Measurements from ENCODE around the gene WDR76. TPM values are rescaled to one million over a fixed set of nuclear protein-coding genes. Genes with fewer than 3 reads are reported as not detected.

WDR76 gene
- total RNA-seq, 2 experiments from 2014 or later = 126 to 170 TPM

GRCh38 chr15:43896543-43896942 is 69.7 kb downstream of the WDR76 start:
- no peak overlapping the region for H3K4me3 ChIP-seq (ENCODE audit: low read depth, low read length, poor library complexity, severe bottlenecking)
- intact Hi-C loops (cut with micrococcal nuclease; ENCODE audit: unreplicated experiment) = no loop called here
- TF ChIP-seq, protein P1, sequence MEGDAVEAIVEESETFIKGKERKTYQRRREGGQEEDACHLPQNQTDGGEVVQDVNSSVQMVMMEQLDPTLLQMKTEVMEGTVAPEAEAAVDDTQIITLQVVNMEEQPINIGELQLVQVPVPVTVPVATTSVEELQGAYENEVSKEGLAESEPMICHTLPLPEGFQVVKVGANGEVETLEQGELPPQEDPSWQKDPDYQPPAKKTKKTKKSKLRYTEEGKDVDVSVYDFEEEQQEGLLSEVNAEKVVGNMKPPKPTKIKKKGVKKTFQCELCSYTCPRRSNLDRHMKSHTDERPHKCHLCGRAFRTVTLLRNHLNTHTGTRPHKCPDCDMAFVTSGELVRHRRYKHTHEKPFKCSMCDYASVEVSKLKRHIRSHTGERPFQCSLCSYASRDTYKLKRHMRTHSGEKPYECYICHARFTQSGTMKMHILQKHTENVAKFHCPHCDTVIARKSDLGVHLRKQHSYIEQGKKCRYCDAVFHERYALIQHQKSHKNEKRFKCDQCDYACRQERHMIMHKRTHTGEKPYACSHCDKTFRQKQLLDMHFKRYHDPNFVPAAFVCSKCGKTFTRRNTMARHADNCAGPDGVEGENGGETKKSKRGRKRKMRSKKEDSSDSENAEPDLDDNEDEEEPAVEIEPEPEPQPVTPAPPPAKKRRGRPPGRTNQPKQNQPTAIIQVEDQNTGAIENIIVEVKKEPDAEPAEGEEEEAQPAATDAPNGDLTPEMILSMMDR (conservative IDR thresholded peaks at IDR 0.05; ENCODE audit: low read length) = no peak
- no peak for TF ChIP-seq EZH2phosphoT487 (IDR thresholded peaks at IDR 0.05; ENCODE audit: borderline replicate concordance, low read depth, low read length)
- no peaks in the 10 kb centered on the region for H3K9me2 ChIP-seq (ENCODE audit: insufficient read depth, low read length)
- H4K20me1 ChIP-seq (ENCODE audit: insufficient read depth, low read length) = no peaks in the 10 kb centered on the region
- DNase-seq (ENCODE audit: low spot score) = no peak
- ChIA-PET CTCF (ENCODE audit: unreplicated experiment) (no interaction called here), POLR2A (interaction anchor here (0.7 kb wide), 1 partner anchor 1122 kb away, joined by 5 read pairs; no protein-coding TSS in a partner anchor)
- no peak overlapping the region for H3K4me2 ChIP-seq (ENCODE audit: low read length)
- no peaks in the 10 kb centered on the region for H3K4me1 ChIP-seq (ENCODE audit: insufficient read depth, low read length, poor library complexity, severe bottlenecking)
- no peaks in the 10 kb centered on the region for H3K79me2 ChIP-seq (ENCODE audit: insufficient read depth, low read depth, low read length)
- no peak overlapping the region for H2AFZ ChIP-seq (ENCODE audit: low read length)
- BruUV-seq (replicated peaks) = no TSS peak
- H3K27ac ChIP-seq (ENCODE audit: low read depth, low read length, poor library complexity, severe bottlenecking) = no peak overlapping the region
- H3K36me3 ChIP-seq (ENCODE audit: insufficient read depth, low read length) = peaks cover 18% of the 10 kb centered on the region
- H3K9me3 ChIP-seq (ENCODE audit: low read length) = no peaks in the 10 kb centered on the region

- H3K4me1 ChIP-seq (ENCODE audit: insufficient read depth, low read length, poor library complexity, severe bottlenecking) = peaks cover under 1% of the 10 kb centered on the region
- H3K79me2 ChIP-seq (ENCODE audit: insufficient read depth, low read depth, low read length) = no peaks in the 10 kb centered on the region
- TF ChIP-seq, protein P1 (conservative IDR thresholded peaks at IDR 0.05; ENCODE audit: low read length) = no peak
- no peak for TF ChIP-seq EZH2phosphoT487 (IDR thresholded peaks at IDR 0.05; ENCODE audit: borderline replicate concordance, low read depth, low read length)
- no peaks in the 10 kb centered on the region for H3K9me2 ChIP-seq (ENCODE audit: insufficient read depth, low read length)
- no peak overlapping the region for H2AFZ ChIP-seq (ENCODE audit: low read length)
- no peaks in the 10 kb centered on the region for H3K9me3 ChIP-seq (ENCODE audit: low read length)
- intact Hi-C loops (cut with micrococcal nuclease; ENCODE audit: unreplicated experiment) = no loop called here
- POLR2A ChIA-PET = no interaction called here
- no peak overlapping the region for H3K27ac ChIP-seq (ENCODE audit: low read depth, low read length, poor library complexity, severe bottlenecking)
- H3K4me2 ChIP-seq (ENCODE audit: low read length) = no peak overlapping the region
- H3K36me3 ChIP-seq (ENCODE audit: insufficient read depth, low read length) = peaks cover 8% of the 10 kb centered on the region; the same call in 1 of the 2 replicates
- BruUV-seq (replicated peaks) = no TSS peak
- no peak overlapping the region for H3K4me3 ChIP-seq (ENCODE audit: low read depth, low read length, poor library complexity, severe bottlenecking)
- DNase-seq (ENCODE audit: low spot score) = no peak
- CTCF ChIA-PET (ENCODE audit: unreplicated experiment) = no interaction called here
- H4K20me1 ChIP-seq (ENCODE audit: insufficient read depth, low read length) = no peaks in the 10 kb centered on the region
Observed at GRCh38 chr15:43898891-43899290, 72.1 kb downstream of the WDR76 start.

DNA sequence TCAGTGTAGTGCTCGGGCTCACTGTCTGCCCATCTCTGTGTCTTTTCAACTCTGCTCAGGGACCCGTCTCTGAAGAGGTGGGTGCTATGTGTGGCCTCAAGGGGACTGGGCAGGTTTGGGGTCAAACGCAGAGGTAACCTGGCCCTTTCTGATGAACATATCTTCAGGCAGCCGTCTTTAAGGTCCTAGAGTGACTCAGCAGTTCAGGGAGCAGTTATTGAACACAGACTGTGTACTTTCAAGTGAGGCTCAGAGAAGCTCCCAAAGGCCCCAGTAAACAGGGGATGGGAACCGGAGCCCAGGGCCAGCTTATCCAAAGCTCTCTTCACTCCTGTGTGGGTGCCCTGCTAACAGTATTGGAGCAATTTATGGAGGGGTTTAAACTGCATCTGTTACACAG is 73.1 kb downstream of the WDR76 start:
- H3K36me3 ChIP-seq (ENCODE audit: insufficient read depth, low read length) = peaks cover 4% of the 10 kb centered on the region; the same call in 1 of the 2 replicates
- no peaks in the 10 kb centered on the region for H3K9me3 ChIP-seq (ENCODE audit: low read length)
- H3K4me1 ChIP-seq (ENCODE audit: insufficient read depth, low read length, poor library complexity, severe bottlenecking) = peaks cover 3% of the 10 kb centered on the region
- H4K20me1 ChIP-seq (ENCODE audit: insufficient read depth, low read length) = no peaks in the 10 kb centered on the region
- H3K4me2 ChIP-seq (ENCODE audit: low read length) = no peak overlapping the region
- no peak for TF ChIP-seq EZH2phosphoT487 (IDR thresholded peaks at IDR 0.05; ENCODE audit: borderline replicate concordance, low read depth, low read length)
- TF ChIP-seq, protein P1 (conservative IDR thresholded peaks at IDR 0.05; ENCODE audit: low read length) = no peak
- H3K9me2 ChIP-seq (ENCODE audit: insufficient read depth, low read length) = no peaks in the 10 kb centered on the region
- no peak overlapping the region for H2AFZ ChIP-seq (ENCODE audit: low read length)
- H3K79me2 ChIP-seq (ENCODE audit: insufficient read depth, low read depth, low read length) = no peaks in the 10 kb centered on the region
- BruUV-seq (replicated peaks) = no TSS peak
- no peak for DNase-seq (ENCODE audit: low spot score)
- POLR2A ChIA-PET = no interaction called here
- H3K27ac ChIP-seq (ENCODE audit: low read depth, low read length, poor library complexity, severe bottlenecking) = no peak overlapping the region
- CTCF ChIA-PET (ENCODE audit: unreplicated experiment) = no interaction called here
- H3K4me3 ChIP-seq (ENCODE audit: low read depth, low read length, poor library complexity, severe bottlenecking) = no peak overlapping the region
- intact Hi-C loops (cut with micrococcal nuclease; ENCODE audit: unreplicated experiment) = loop anchor here (5.0 kb wide), 1 partner anchor 317 kb away; no protein-coding TSS in a partner anchor

Measured in OCI-LY7 (cell line).